Measurements from ENCODE around the gene FHAD1. TPM values are rescaled to one million over a fixed set of nuclear protein-coding genes. Genes with fewer than 3 reads are reported as not detected.

The FHAD1 gene
- total and polyA plus RNA-seq, 2 donors (not counting 1 experiment from before 2014, with no cell fraction given) = not detected

DNA sequence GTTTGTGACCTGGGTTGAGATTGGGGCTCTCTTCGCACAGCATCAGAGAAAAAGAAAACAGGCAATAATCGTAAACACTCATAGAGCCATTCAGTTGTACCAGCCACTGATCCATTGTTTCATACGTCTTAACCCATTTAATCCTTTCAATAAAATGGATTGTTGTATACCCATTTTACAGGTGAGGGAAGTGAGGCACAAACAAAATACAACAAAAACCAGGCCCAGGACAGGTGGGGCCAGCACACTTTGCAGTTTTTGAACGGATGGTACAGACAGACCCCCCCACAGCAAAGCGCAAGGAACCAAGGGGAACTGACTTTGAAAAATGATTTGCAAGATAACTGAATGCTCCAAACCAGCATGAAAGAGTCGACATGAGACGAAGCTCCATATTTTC is 4.3 kb upstream of the FHAD1 start:
- Histone ChIP-seq H3K27me3 (replicated peaks in 1 of 4; ENCODE audit: control extremely low read depth in 1 of 4, control insufficient read depth in 3 of 4, insufficient read depth in 4 of 4, low read length in 3 of 4) (peaks cover 0 to 28% (median 16%) of the 10 kb centered on the region in 4 experiments), H3K79me2 (ENCODE audit: control insufficient read depth, insufficient read depth, low read length) (no peaks in the 10 kb centered on the region), H2AFZ (ENCODE audit: insufficient read depth, low read depth, low read length, poor library complexity, severe bottlenecking) (no peak overlapping the region), H3K9ac (ENCODE audit: low read length) (no peak overlapping the region), H3K27ac (ENCODE audit: low read length in 2 of 2) (no peak overlapping the region), H4K20me1 (ENCODE audit: control insufficient read depth, insufficient read depth, low read length, poor library complexity, severe bottlenecking) (no peaks in the 10 kb centered on the region), H3K4me2 (replicated peaks; ENCODE audit: low read depth, low read length, poor library complexity, severe bottlenecking) (no peak overlapping the region), H3K4me1 (ENCODE audit: control insufficient read depth in 2 of 2, insufficient read depth in 2 of 2, low read length in 2 of 2) (peaks cover 4 to 7% of the 10 kb centered on the region in 2 donors), H3K4me3 (ENCODE audit: control extremely low read depth in 1 of 5, extremely low read depth in 1 of 5, insufficient read depth in 1 of 5, low read depth in 2 of 5, low read length in 4 of 5) (no peak overlapping the region), H3K9me3 (ENCODE audit: control extremely low read depth in 1 of 3, control insufficient read depth in 2 of 3, insufficient read depth in 1 of 3, low read length in 2 of 3) (peaks cover 0 to 27% (median 0%) of the 10 kb centered on the region in 3 donors), H3K36me3 (replicated peaks in 1 of 2; ENCODE audit: control extremely low read depth in 1 of 2, control insufficient read depth in 1 of 2, extremely low read depth in 1 of 2, insufficient read depth in 2 of 2, low read length in 1 of 2) (no peaks in the 10 kb centered on the region)
- intact Hi-C loops (cut with micrococcal nuclease) = no loop called here
- H3K27ac Mint-ChIP-seq = no peak overlapping the region
- no peak overlapping the region for H3K4me3 Mint-ChIP-seq
- peaks cover 36% of the 10 kb centered on the region for H3K27me3 Mint-ChIP-seq
- TF ChIP-seq, protein P1, sequence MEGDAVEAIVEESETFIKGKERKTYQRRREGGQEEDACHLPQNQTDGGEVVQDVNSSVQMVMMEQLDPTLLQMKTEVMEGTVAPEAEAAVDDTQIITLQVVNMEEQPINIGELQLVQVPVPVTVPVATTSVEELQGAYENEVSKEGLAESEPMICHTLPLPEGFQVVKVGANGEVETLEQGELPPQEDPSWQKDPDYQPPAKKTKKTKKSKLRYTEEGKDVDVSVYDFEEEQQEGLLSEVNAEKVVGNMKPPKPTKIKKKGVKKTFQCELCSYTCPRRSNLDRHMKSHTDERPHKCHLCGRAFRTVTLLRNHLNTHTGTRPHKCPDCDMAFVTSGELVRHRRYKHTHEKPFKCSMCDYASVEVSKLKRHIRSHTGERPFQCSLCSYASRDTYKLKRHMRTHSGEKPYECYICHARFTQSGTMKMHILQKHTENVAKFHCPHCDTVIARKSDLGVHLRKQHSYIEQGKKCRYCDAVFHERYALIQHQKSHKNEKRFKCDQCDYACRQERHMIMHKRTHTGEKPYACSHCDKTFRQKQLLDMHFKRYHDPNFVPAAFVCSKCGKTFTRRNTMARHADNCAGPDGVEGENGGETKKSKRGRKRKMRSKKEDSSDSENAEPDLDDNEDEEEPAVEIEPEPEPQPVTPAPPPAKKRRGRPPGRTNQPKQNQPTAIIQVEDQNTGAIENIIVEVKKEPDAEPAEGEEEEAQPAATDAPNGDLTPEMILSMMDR (IDR thresholded peaks at IDR 0.05) = no peak
- TF ChIP-seq EZH2 (IDR thresholded peaks at IDR 0.05; ENCODE audit: borderline replicate concordance, insufficient read depth, low read depth, low read length, poor library complexity, severe bottlenecking) = no peak
- no peaks in the 10 kb centered on the region for H3K9me3 Mint-ChIP-seq (ENCODE audit: insufficient read depth)
- H3K4me1 Mint-ChIP-seq = peaks cover 6% of the 10 kb centered on the region
- no peak for DNase-seq
- POLR2A ChIA-PET = interaction anchor here (0.7 kb wide), 1 partner anchor 9 kb away, joined by 6 read pairs; no protein-coding TSS in a partner anchor
- CTCF ChIA-PET = no interaction called here
- WGBS (ENCODE audit: insufficient coverage) = 90% methylated on average over 4 of the region's 7 CpGs
- ATAC-seq (ENCODE audit: low read depth) = no peak

DNA sequence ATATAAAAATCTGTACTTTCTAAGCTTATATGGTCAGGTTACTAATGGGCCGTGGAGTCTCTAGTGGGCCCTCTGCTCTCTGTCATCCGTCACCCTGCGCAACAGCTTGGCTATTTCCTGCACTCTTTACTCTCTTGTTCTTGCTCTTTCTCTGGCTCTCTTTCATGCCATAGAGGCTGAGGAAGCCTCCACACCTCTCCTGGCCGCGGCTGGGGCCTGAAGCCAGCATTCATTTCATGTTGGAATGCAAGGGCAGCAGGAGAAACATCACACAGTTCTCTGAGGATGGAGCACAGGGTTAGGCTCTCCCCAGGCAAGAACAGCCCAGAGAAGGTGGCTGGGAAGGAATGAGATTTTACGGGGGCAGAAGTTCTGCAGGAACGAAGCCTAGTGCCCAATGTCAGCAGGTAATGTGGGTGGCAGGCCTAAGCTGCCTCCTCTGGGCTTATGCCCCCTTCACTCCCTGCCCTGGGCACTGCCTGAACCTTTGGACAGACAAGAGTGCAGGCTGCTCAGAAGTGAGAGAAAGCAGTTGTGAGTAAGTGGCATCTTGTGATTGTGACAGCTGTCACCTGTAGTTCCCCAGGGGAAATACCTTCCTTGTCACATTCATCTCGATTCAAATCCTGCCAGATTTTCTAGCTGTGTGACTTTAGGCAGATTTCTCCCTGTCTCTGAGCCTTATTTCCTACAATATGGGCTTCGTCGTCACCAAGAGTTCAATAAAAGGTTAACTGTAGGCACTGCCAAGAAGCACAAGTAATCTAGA is 3.6 kb upstream of the FHAD1 start:
- no peak overlapping the region for H3K27ac Mint-ChIP-seq
- no peaks in the 10 kb centered on the region for H4K20me1 ChIP-seq (ENCODE audit: control insufficient read depth, insufficient read depth, low read length, poor library complexity, severe bottlenecking)
- H3K27me3 Mint-ChIP-seq = peaks cover 42% of the 10 kb centered on the region
- H2AFZ ChIP-seq (ENCODE audit: insufficient read depth, low read depth, low read length, poor library complexity, severe bottlenecking) = no peak overlapping the region
- no peaks in the 10 kb centered on the region for H3K79me2 ChIP-seq (ENCODE audit: control insufficient read depth, insufficient read depth, low read length)
- peaks cover 7% of the 10 kb centered on the region in 2 donors for H3K4me1 ChIP-seq (ENCODE audit: control insufficient read depth in 2 of 2, insufficient read depth in 2 of 2, low read length in 2 of 2)
- CTCF ChIA-PET = interaction anchor here (0.7 kb wide), 1 partner anchor 8 kb away, joined by 3 read pairs; no protein-coding TSS in a partner anchor
- intact Hi-C loops (cut with micrococcal nuclease) = no loop called here
- H3K9me3 Mint-ChIP-seq (ENCODE audit: insufficient read depth) = no peaks in the 10 kb centered on the region
- ATAC-seq (ENCODE audit: low read depth) = no peak
- H3K36me3 ChIP-seq (replicated peaks in 1 of 2; ENCODE audit: control extremely low read depth in 1 of 2, control insufficient read depth in 1 of 2, extremely low read depth in 1 of 2, insufficient read depth in 2 of 2, low read length in 1 of 2) = no peaks in the 10 kb centered on the region
- peaks cover 6% of the 10 kb centered on the region for H3K4me1 Mint-ChIP-seq
- H3K4me3 ChIP-seq (ENCODE audit: control extremely low read depth in 1 of 5, extremely low read depth in 1 of 5, insufficient read depth in 1 of 5, low read depth in 2 of 5, low read length in 4 of 5) = no peak overlapping the region
- no peak overlapping the region for H3K9ac ChIP-seq (ENCODE audit: low read length)
- WGBS (ENCODE audit: insufficient coverage) = 84% methylated on average over 10 of the region's 10 CpGs
- H3K27ac ChIP-seq (ENCODE audit: low read length in 2 of 2) = no peak overlapping the region
- no peak overlapping the region for H3K4me2 ChIP-seq (replicated peaks; ENCODE audit: low read depth, low read length, poor library complexity, severe bottlenecking)
- POLR2A ChIA-PET = no interaction called here
- DNase-seq = no peak
- peaks cover 0 to 34% (median 19%) of the 10 kb centered on the region in 4 experiments for H3K27me3 ChIP-seq (replicated peaks in 1 of 4; ENCODE audit: control extremely low read depth in 1 of 4, control insufficient read depth in 3 of 4, insufficient read depth in 4 of 4, low read length in 3 of 4)
- no peak for TF ChIP-seq EZH2 (IDR thresholded peaks at IDR 0.05; ENCODE audit: borderline replicate concordance, insufficient read depth, low read depth, low read length, poor library complexity, severe bottlenecking)
- TF ChIP-seq, protein P1 (IDR thresholded peaks at IDR 0.05) = no peak
- no peak overlapping the region for H3K4me3 Mint-ChIP-seq
- peaks cover 0 to 27% (median 0%) of the 10 kb centered on the region in 3 donors for H3K9me3 ChIP-seq (ENCODE audit: control extremely low read depth in 1 of 3, control insufficient read depth in 2 of 3, insufficient read depth in 1 of 3, low read length in 2 of 3)
